HepG2 (cell line): Measurements from ENCODE around the gene BOLA2B. TPM values are rescaled to one million over a fixed set of nuclear protein-coding genes. Genes with fewer than 3 reads are reported as not detected.

Experiments used
- ATAC-seq: fragments of 200-7000 bp; cut with Tn5 transposase; 3 replicates; pipeline ENCODE4 v1.9.1; 2020; ENCODE audit warnings: mild to moderate bottlenecking, moderate library complexity
- BruUV-seq: library from RNA; stranded (reverse); fragments of 400-500 nt; replicated peaks from 2 replicates; lab custom pipeline; 2021; lab: Mats Ljungman, UMichigan
- CTCF ChIA-PET: fragments of 300-600 bp; formaldehyde crosslinking; extraction: SDS; loops from one replicate; lab custom pipeline; 2021; ENCODE audit warnings: low total read pairs, inconsistent platforms, low intra/inter-chr PET ratio; lab: Yijun Ruan, JAX
- POLR2A ChIA-PET: fragments of 350-600 bp; sonication (Branson Sonifier 250); formaldehyde crosslinking; loops from one replicate; lab custom pipeline; 2020; ENCODE audit warnings: antibody characterized with exemption, inconsistent platforms; lab: Yijun Ruan, JAX
- DNase-seq: peaks from one replicate; pipeline ENCODE4 v3.0.0-alpha.2; 2015; ENCODE audit warnings: low spot score
- FAIRE-seq: peaks from 3 replicates; lab custom pipeline; 2011; peaks lifted over from hg19 to GRCh38; lab: Jason Lieb, UNC
- H2AFZ ChIP-seq: one replicate; pipeline ENCODE4 v1.6.1; 2011; ENCODE audit warnings: low read length, inconsistent platforms
- H3K27ac ChIP-seq: fragments of 300-600 bp; 3 replicates; pipeline ENCODE4 v1.8.0; 2011; ENCODE audit warnings: mixed run types, mild to moderate bottlenecking, mixed read lengths, low read length, inconsistent platforms; ENCODE audit not compliant: insufficient read depth; ENCODE audit errors: extremely low read length
- H3K27me3 ChIP-seq, 2 experiments: fragments of 200-600 bp in 1 of 2; 2 replicates in 1 of 2; 3 replicates in 1 of 2; pipeline versions ENCODE4 v1.6.0 to v1.8.0; 2011; ENCODE audit warnings: low read length in 2 of 2, mild to moderate bottlenecking in 2 of 2, moderate library complexity in 2 of 2, inconsistent platforms in 1 of 2; ENCODE audit not compliant: insufficient read depth in 2 of 2, control insufficient read depth in 1 of 2
- H3K36me3 ChIP-seq, 2 experiments: fragments of 200-600 bp in 1 of 2; replicated peaks in 1 of 2; 2 replicates in 1 of 2; 3 replicates in 1 of 2; pipeline versions ENCODE4 v1.5.1 to v1.8.0; 2011; ENCODE audit warnings: low read length in 2 of 2, inconsistent platforms in 1 of 2; ENCODE audit not compliant: insufficient read depth in 2 of 2, control insufficient read depth in 1 of 2
- H3K4me1 ChIP-seq: 2 replicates; pipeline ENCODE4 v1.5.1; 2012; ENCODE audit warnings: low read length, inconsistent platforms; ENCODE audit not compliant: insufficient read depth
- H3K4me2 ChIP-seq: 2 replicates; pipeline ENCODE4 v1.6.0; 2011; ENCODE audit warnings: low read depth, low read length, inconsistent platforms
- H3K4me3 ChIP-seq, 3 experiments: fragments of 200-600 bp in 1 of 3; sonication (generic), shearing (Covaris generic) in 1 of 3; replicated peaks in 1 of 3; 2 replicates each; pipeline ENCODE4 v1.5.1; 2011 to 2016; ENCODE audit warnings: low read length in 3 of 3, inconsistent platforms in 2 of 3, low read depth in 2 of 3, mild to moderate bottlenecking in 2 of 3, control low read depth in 1 of 3, mixed read lengths in 1 of 3; ENCODE audit not compliant: insufficient read depth in 1 of 3
- H3K79me2 ChIP-seq: one replicate; pipeline ENCODE4 v1.6.1; 2011; ENCODE audit warnings: low read length, inconsistent platforms; ENCODE audit not compliant: insufficient read depth
- H3K9ac ChIP-seq: 2 replicates; pipeline ENCODE4 v1.6.0; 2011; ENCODE audit warnings: mild to moderate bottlenecking, low read depth, low read length, inconsistent platforms; ENCODE audit not compliant: insufficient read depth
- H3K9me3 ChIP-seq: 2 replicates; pipeline ENCODE4 v1.5.1; 2012; ENCODE audit warnings: mild to moderate bottlenecking, low read length
- H4K20me1 ChIP-seq: 2 replicates; pipeline ENCODE4 v1.6.0; 2011; ENCODE audit warnings: inconsistent platforms, mild to moderate bottlenecking, low read length, moderate library complexity; ENCODE audit not compliant: insufficient read depth
- BORCS8-MEF2B ChIP-seq: sonication (generic); formaldehyde crosslinking; IDR thresholded peaks from 2 replicates; pipeline ENCODE4 v1.8.0; 2022; ENCODE audit warnings: mild to moderate bottlenecking, missing genetic modification reagents
- HHEX ChIP-seq: IDR thresholded peaks from 2 replicates; pipeline ENCODE4 v1.6.1; 2016; ENCODE audit warnings: control low read depth
- IRF1 ChIP-seq: sonication (generic); formaldehyde crosslinking; IDR thresholded peaks from 2 replicates; pipeline ENCODE4 v1.4.0; 2020; ENCODE audit warnings: low read depth, mild to moderate bottlenecking, missing genetic modification reagents
- IRX3 ChIP-seq: sonication (generic); formaldehyde crosslinking; IDR thresholded peaks from 2 replicates; pipeline ENCODE4 v1.8.1; 2023; ENCODE audit warnings: mild to moderate bottlenecking, low read depth, missing genetic modification reagents, borderline replicate concordance
- KDM1A ChIP-seq: IDR thresholded peaks from 2 replicates; pipeline ENCODE4 v1.6.1; 2016; ENCODE audit warnings: missing compliant biosample characterization
- NKX3-1 ChIP-seq: sonication (generic); formaldehyde crosslinking; IDR thresholded peaks from 2 replicates; pipeline ENCODE4 v1.5.0; 2020; ENCODE audit warnings: missing genetic modification reagents
- NR2F1 ChIP-seq, 2 experiments: fragments of 450-650 bp in 1 of 2; formaldehyde crosslinking in 1 of 2; IDR thresholded peaks; 2 replicates each; pipeline versions ENCODE4 v1.5.0 to v1.6.1; 2016 to 2020; ENCODE audit warnings: mild to moderate bottlenecking in 1 of 2, missing compliant biosample characterization in 1 of 2, missing genetic modification reagents in 1 of 2, moderate library complexity in 1 of 2
- PAF1 ChIP-seq: IDR thresholded peaks from 2 replicates; pipeline ENCODE4 v1.6.1; 2016; ENCODE audit warnings: missing genetic modification reagents, missing compliant biosample characterization
- PHB2 ChIP-seq: fragments of 450-650 bp; IDR thresholded peaks from 2 replicates; pipeline ENCODE4 v1.6.1; 2018; ENCODE audit not compliant: partially characterized antibody
- RXRB ChIP-seq: IDR thresholded peaks from 2 replicates; pipeline ENCODE4 v1.6.1; 2016; ENCODE audit warnings: borderline replicate concordance, missing genetic modification reagents, missing compliant biosample characterization
- SOX13 ChIP-seq, 3 experiments: fragments of 450-650 bp in 1 of 3; sonication (generic) in 1 of 3; formaldehyde crosslinking in 1 of 3; IDR thresholded peaks in 2 of 3; conservative IDR thresholded peaks in 1 of 3; 2 replicates each; pipeline versions ENCODE4 v1.5.0 to v1.6.1; 2016 to 2020; ENCODE audit warnings: antibody characterized with exemption in 1 of 3, mild to moderate bottlenecking in 1 of 3, missing compliant biosample characterization in 1 of 3, missing genetic modification reagents in 1 of 3, moderate library complexity in 1 of 3
- TIGD3 ChIP-seq: sonication (generic); formaldehyde crosslinking; IDR thresholded peaks from 2 replicates; pipeline ENCODE4 v1.5.1; 2020; ENCODE audit warnings: mild to moderate bottlenecking, missing genetic modification reagents, borderline replicate concordance
- TRIM22 ChIP-seq: fragments of 450-650 bp; IDR thresholded peaks from 2 replicates; pipeline ENCODE4 v1.6.1; 2017
- ZBTB43 ChIP-seq: sonication (generic); formaldehyde crosslinking; conservative IDR thresholded peaks from 2 replicates; pipeline ENCODE4 v1.4.0; 2020; ENCODE audit warnings: missing genetic modification reagents
- ZFP36L1 ChIP-seq: sonication (generic); formaldehyde crosslinking; IDR thresholded peaks from 2 replicates; pipeline ENCODE4 v1.8.0; 2022; ENCODE audit warnings: mild to moderate bottlenecking, missing genetic modification reagents, moderate library complexity
- ZMYM4 ChIP-seq: sonication (generic); formaldehyde crosslinking; IDR thresholded peaks from 2 replicates; pipeline ENCODE4 v1.8.1; 2023; ENCODE audit warnings: mild to moderate bottlenecking, missing genetic modification reagents
- ZNF253 ChIP-seq: sonication (generic); formaldehyde crosslinking; IDR thresholded peaks from 2 replicates; pipeline ENCODE4 v1.8.0; 2022; ENCODE audit warnings: mild to moderate bottlenecking, missing genetic modification reagents, borderline replicate concordance
- ZNF33B ChIP-seq: sonication (generic); formaldehyde crosslinking; IDR thresholded peaks from 2 replicates; pipeline ENCODE4 v1.5.1; 2020; ENCODE audit warnings: mild to moderate bottlenecking, missing genetic modification reagents
- ZNF556 ChIP-seq: sonication (generic); formaldehyde crosslinking; IDR thresholded peaks from 2 replicates; pipeline ENCODE4 v1.4.0; 2020; ENCODE audit warnings: mild to moderate bottlenecking, missing genetic modification reagents, borderline replicate concordance
- WGBS: methylation state at CpG from one replicate; pipeline ENCODE4 v1.1.6; 2017; ENCODE audit warnings: low lambda C conversion rate; 5-methylcytosine and 5-hydroxymethylcytosine counted together
- in situ Hi-C: cut with HindIII; loops from 2 replicates; pipeline ENCODE4 v1.10.0; 2017; ENCODE audit warnings: low pct_unique_long_range_greater_than_20kb; ENCODE audit not compliant: extremely low pct_ligation_motif_present
- intact Hi-C: fragments of 100-400 bp; cut with micrococcal nuclease; formaldehyde crosslinking; loops from one replicate; pipeline ENCODE4 v1.10.0; 2022; ENCODE audit not compliant: unreplicated experiment
- polyA plus RNA-seq, 8 experiments: library from polyadenylated mRNA; depleted of rRNA in 3 of 8; stranded (reverse) in 7 of 8; unstranded in 1 of 8; fragments of >200 nt; fragmentation: Illumina TruSeq in 4 of 8; extraction: Trizol in 4 of 8; gene quantifications; 2 replicates each; pipeline versions ENCODE4 v1.2.1 to v1.2.3, GENCODE V29; 2011 to 2016; ENCODE audit warnings: low read depth in 4 of 8, missing spikeins in 1 of 8, mixed read lengths in 1 of 8; ENCODE audit not compliant: insufficient read depth in 1 of 8
- total RNA-seq, 5 experiments: library from RNA; depleted of rRNA; stranded (reverse); fragments of >200 nt; fragmentation: Illumina TruSeq; extraction: Trizol; gene quantifications; 2 replicates each; pipeline ENCODE4 v1.2.3, GENCODE V29; 2016; ENCODE audit warnings: low read depth in 1 of 5

Gene BOLA2B
- total and polyA plus RNA-seq, 2 of the 13 experiments (the other 11 are each of a cell fraction or from before 2014, with no cell fraction given), result 63.8 to 295 TPM

GRCh38 chr16:30155188-30155587, 38.3 kb downstream of the BOLA2B start (continued):
- TF ChIP-seq ZBTB43 (CRISPR knock-in tag), result no peak
- 0 out of 2 replicates have a peak, but pooled peaks have one; percentile 39 for TF ChIP-seq BORCS8-MEF2B (CRISPR knock-in tag)
- 0 out of 4 replicates have a peak, but pooled peaks of 1 of the 2 experiments have one; percentile 13 for TF ChIP-seq NR2F1 (CRISPR knock-in tag; IDR thresholded peaks at IDR 0.05)
- TF ChIP-seq RXRB, result peak; percentile 81
- TF ChIP-seq ZMYM4 (CRISPR knock-in tag), result 0 out of 2 replicates have a peak, but pooled peaks have one; percentile 13
- no peak for TF ChIP-seq TIGD3 (CRISPR knock-in tag)
- TF ChIP-seq HHEX, result no peak

GRCh38 chr16:30152517-30152916, 40.9 kb downstream of the BOLA2B start:
- no peak for TF ChIP-seq TRIM22
- no peak for TF ChIP-seq PAF1 (CRISPR knock-in tag)
- TF ChIP-seq NKX3-1 (CRISPR knock-in tag), result no peak
- TF ChIP-seq ZNF556 (CRISPR knock-in tag), result no peak
- no peak for TF ChIP-seq KDM1A (CRISPR knock-in tag)
- TF ChIP-seq ZNF253 (CRISPR knock-in tag), result no peak
- TF ChIP-seq SOX13 (IDR thresholded peaks at IDR 0.05), result no peak
- no peak for TF ChIP-seq SOX13 (CRISPR knock-in tag; conservative IDR thresholded peaks at IDR 0.05 in 1 of 2, IDR thresholded peaks at IDR 0.05 in 1 of 2)
- no peak for TF ChIP-seq ZNF33B (CRISPR knock-in tag)
- no peak for TF ChIP-seq IRX3 (CRISPR knock-in tag)
- TF ChIP-seq ZFP36L1 (CRISPR knock-in tag), result no peak
- TF ChIP-seq IRF1 (CRISPR knock-in tag), result no peak
- TF ChIP-seq NR2F1 (CRISPR knock-in tag; IDR thresholded peaks at IDR 0.05), result no peak
- no peak for TF ChIP-seq PHB2
- no peak overlapping the region for H3K4me2 ChIP-seq
- H3K36me3 ChIP-seq, result no peaks in the 10 kb centered on the region
- DNase-seq (no peak), FAIRE-seq (no peak), ATAC-seq (no peak)
- H3K9me3 ChIP-seq, result peaks cover 13% of the 10 kb centered on the region
- H2AFZ ChIP-seq, result no peak overlapping the region
- H3K27ac ChIP-seq, result no peak overlapping the region
- in situ Hi-C loops, result no loop called here
- H3K9ac ChIP-seq, result no peak overlapping the region
- no peak overlapping the region for H3K4me3 ChIP-seq
- ChIA-PET CTCF (no interaction called here), POLR2A (interaction anchor here (1.3 kb wide), 1 partner anchor 12 kb away, joined by 3 read pairs; no protein-coding TSS in a partner anchor)
- no peaks in the 10 kb centered on the region for H4K20me1 ChIP-seq
- no peaks in the 10 kb centered on the region for H3K27me3 ChIP-seq
- intact Hi-C loops, result no loop called here
- no TSS peak for BruUV-seq
- no peaks in the 10 kb centered on the region for H3K79me2 ChIP-seq
- H3K4me1 ChIP-seq, result peaks cover 43% of the 10 kb centered on the region
- 92% methylated on average over 9 of the region's 9 CpGs for WGBS
